ENCODE data around the gene NKPD1. TPM values are rescaled to one million over a fixed set of nuclear protein-coding genes. Genes with fewer than 3 reads are reported as not detected.
A peak's percentile ranks its signal among the peaks of the same experiment; 100 is the strongest.
"Not testable (repeated sequence)": the region's sequence is repeated elsewhere in the genome, so short reads cannot be mapped to it uniquely, and the experiment has no call there.

Gene NKPD1
- total RNA-seq, 2 donors from 2014 or later: 0.08 to 0.15 TPM

GRCh38 chr19:45128146-45128545 is 32.6 kb downstream of the NKPD1 start:
- DNase-seq: no peak
- intact Hi-C loops (cut with DNase I, micrococcal nuclease): no loop called here
- ATAC-seq: no peak

GRCh38 chr19:45126654-45127053 is 34.1 kb downstream of the NKPD1 start:
- intact Hi-C loops (cut with DNase I, micrococcal nuclease): no loop called here
- DNase-seq (no peak), ATAC-seq (no peak)

- intact Hi-C loops (cut with DNase I, micrococcal nuclease): no loop called here
- DNase-seq (peak; percentile 68 to 85), ATAC-seq (peak; percentile 89)
These were observed 34.7 kb downstream of the NKPD1 start for GRCh38 chr19:45125975-45126493.

GRCh38 chr19:45125360-45125759 is 35.4 kb downstream of the NKPD1 start:
- DNase-seq: no peak
- no peak for ATAC-seq
- intact Hi-C loops (cut with DNase I, micrococcal nuclease): no loop called here

GRCh38 chr19:45124021-45124420 is 36.8 kb downstream of the NKPD1 start:
- DNase-seq (no peak), ATAC-seq (no peak)
- intact Hi-C loops (cut with DNase I, micrococcal nuclease): no loop called here

- intact Hi-C loops (cut with DNase I, micrococcal nuclease): no loop called here
- DNase-seq: no peak
- peak; percentile 14 for ATAC-seq
These were observed 37.3 kb downstream of the NKPD1 start for GRCh38 chr19:45123440-45123850.

GRCh38 chr19:45122832-45123231 is 38.0 kb downstream of the NKPD1 start:
- DNase-seq (no peak), ATAC-seq (no peak)
- intact Hi-C loops (cut with DNase I, micrococcal nuclease): no loop called here

- ATAC-seq (no peak), DNase-seq (no peak)
- intact Hi-C loops (cut with DNase I, micrococcal nuclease): no loop called here
These were observed 38.9 kb downstream of the NKPD1 start for GRCh38 chr19:45121827-45122345.

- DNase-seq (peak in 1 of 2 donors; percentile 62), ATAC-seq (peak; percentile 64)
- intact Hi-C loops (cut with DNase I, micrococcal nuclease): no loop called here
These were observed 41.2 kb downstream of the NKPD1 start for GRCh38 chr19:45119582-45119981.

GRCh38 chr19:45118591-45119355 is 42.0 kb downstream of the NKPD1 start:
- DNase-seq: peak in 1 of 2 donors; percentile 58

GRCh38 chr19:45118106-45118505 is 42.7 kb downstream of the NKPD1 start:
- DNase-seq: no peak
- no peak for ATAC-seq
- intact Hi-C loops (cut with DNase I, micrococcal nuclease): no loop called here

More at GRCh38 chr19:45118591-45119355, 42.0 kb downstream of the NKPD1 start:
- ATAC-seq: peak; percentile 50
- intact Hi-C loops (cut with DNase I, micrococcal nuclease): not testable (repeated sequence)

GRCh38 chr19:45117671-45118070 is 43.1 kb downstream of the NKPD1 start:
- intact Hi-C loops (cut with DNase I, micrococcal nuclease): no loop called here
- ATAC-seq: peak; percentile 23

GRCh38 chr19:45117167-45117594 is 43.6 kb downstream of the NKPD1 start:
- intact Hi-C loops (cut with DNase I, micrococcal nuclease): no loop called here
- DNase-seq (peak in 1 of 2 donors; percentile 39), ATAC-seq (no peak)

More at GRCh38 chr19:45117671-45118070, 43.1 kb downstream of the NKPD1 start:
- DNase-seq: peak in 1 of 2 donors; percentile 26

- DNase-seq (no peak), ATAC-seq (no peak)
- intact Hi-C loops (cut with DNase I, micrococcal nuclease): no loop called here
These were observed 44.8 kb downstream of the NKPD1 start for GRCh38 chr19:45115809-45116615.

GRCh38 chr19:45114116-45114515 is 46.7 kb downstream of the NKPD1 start:
- DNase-seq (no peak), ATAC-seq (no peak)
- intact Hi-C loops (cut with DNase I, micrococcal nuclease): no loop called here

GRCh38 chr19:45113628-45114027 is 47.2 kb downstream of the NKPD1 start:
- DNase-seq (peak; percentile 74 to 75), ATAC-seq (peak; percentile 87)
- intact Hi-C loops (cut with DNase I, micrococcal nuclease): no loop called here

GRCh38 chr19:45112111-45112827 is 48.5 kb downstream of the NKPD1 start:
- DNase-seq: no peak
- intact Hi-C loops (cut with DNase I, micrococcal nuclease): no loop called here
- no peak for ATAC-seq
